HCT116 (cell line): ENCODE results near the gene MBP. TPM values are rescaled to one million over a fixed set of nuclear protein-coding genes. Genes with fewer than 3 reads are reported as not detected.

Experiments
- ATAC-seq: fragments of 200-7000 bp; cut with Tn5 transposase; 2 replicates; pipeline ENCODE4 v1.9.1; 2020; ENCODE audit warnings: mild to moderate bottlenecking, moderate library complexity
- BruUV-seq: library from RNA; stranded (reverse); fragments of 400-500 nt; replicated peaks from 2 replicates; lab custom pipeline; 2021; lab: Mats Ljungman, UMichigan
- CTCF ChIA-PET: fragments of 300-600 bp; sonication (Branson Sonifier 250); formaldehyde crosslinking; loops from one replicate; lab custom pipeline; 2021; ENCODE audit warnings: antibody characterized with exemption; lab: Charles Lee
- POLR2A ChIA-PET: fragments of 300-600, 350-600 bp; sonication (Branson Sonifier 250); formaldehyde crosslinking; loops from one replicate; lab custom pipeline; 2021; ENCODE audit warnings: antibody characterized with exemption; lab: Charles Lee
- RAD21 ChIA-PET, 2 experiments: fragments of 300-600 bp; sonication (Branson Sonifier 250); formaldehyde crosslinking; loops; one replicate each; lab custom pipeline; 2023; ENCODE audit warnings: low total read pairs in 2 of 2; ENCODE audit not compliant: uncharacterized antibody in 2 of 2, unreplicated experiment in 2 of 2, low non-redundant PET in 1 of 2; lab: Charles Lee
- DNase-seq: peaks from one replicate; pipeline ENCODE4 v3.0.0-alpha.2; 2010; ENCODE audit warnings: low read depth, low spot score
- H2AFZ ChIP-seq: fragments of 200-600 bp; shearing (Covaris generic), sonication (generic); 2 replicates; pipeline ENCODE4 v1.6.1; 2017; ENCODE audit warnings: low read depth, mixed run types, mixed read lengths, antibody characterized with exemption, low read length; ENCODE audit not compliant: poor library complexity, severe bottlenecking
- H3K27ac ChIP-seq: 2 replicates; pipeline ENCODE4 v1.5.1; 2012; ENCODE audit warnings: low read depth, low read length
- H3K27me3 ChIP-seq: fragments of 200-600 bp; sonication (generic); 2 replicates; pipeline ENCODE4 v1.6.1; 2016; ENCODE audit warnings: mixed run types, low read length, mixed read lengths; ENCODE audit not compliant: insufficient read depth
- H3K36me3 ChIP-seq, 2 experiments: fragments of 200-500 bp in 1 of 2; fragments of 200-600 bp in 1 of 2; sonication (Bioruptor generic) in 1 of 2; sonication (generic) in 1 of 2; 2 replicates each; pipeline versions ENCODE4 v1.5.1 to v1.6.1; 2014 to 2016; ENCODE audit warnings: low read length in 2 of 2, inconsistent platforms in 1 of 2, mixed read lengths in 1 of 2, mixed run types in 1 of 2; ENCODE audit not compliant: insufficient read depth in 2 of 2, control insufficient read depth in 1 of 2
- H3K4me1 ChIP-seq, 2 experiments: fragments of 200-600 bp in 1 of 2; sonication (generic) in 1 of 2; 2 replicates each; pipeline versions ENCODE4 v1.5.1 to v1.6.1; 2012 to 2017; ENCODE audit warnings: low read length in 2 of 2, inconsistent platforms in 1 of 2, mild to moderate bottlenecking in 1 of 2, mixed read lengths in 1 of 2, mixed run types in 1 of 2, moderate library complexity in 1 of 2; ENCODE audit not compliant: insufficient read depth in 2 of 2, control insufficient read depth in 1 of 2
- H3K4me2 ChIP-seq: fragments of 200-600 bp; sonication (generic); 2 replicates; pipeline ENCODE4 v1.6.1; 2017; ENCODE audit warnings: mixed run types, low read length, mixed read lengths
- H3K4me3 ChIP-seq, 2 experiments: fragments of 200-600 bp in 1 of 2; sonication (generic) in 1 of 2; replicated peaks in 1 of 2; 2 replicates each; pipeline ENCODE4 v1.5.1; 2011 to 2016; ENCODE audit warnings: low read length in 2 of 2, control low read depth in 1 of 2, low read depth in 1 of 2, mild to moderate bottlenecking in 1 of 2, mixed read lengths in 1 of 2, mixed run types in 1 of 2
- H3K79me2 ChIP-seq: fragments of 200-600 bp; sonication (generic); 2 replicates; pipeline ENCODE4 v1.6.1; 2017; ENCODE audit warnings: mild to moderate bottlenecking, mixed run types, low read length, moderate library complexity, mixed read lengths; ENCODE audit not compliant: insufficient read depth
- H3K9ac ChIP-seq: fragments of 200-600 bp; sonication (generic); 2 replicates; pipeline ENCODE4 v1.6.1; 2016; ENCODE audit warnings: low read length, mixed read lengths
- H3K9me2 ChIP-seq: fragments of 200-600 bp; sonication (generic), shearing (Covaris generic); 2 replicates; pipeline ENCODE4 v1.6.1; 2017; ENCODE audit warnings: mixed run types, mild to moderate bottlenecking, moderate library complexity; ENCODE audit not compliant: insufficient read depth
- H3K9me3 ChIP-seq, 2 experiments: fragments of 200-500 bp in 1 of 2; fragments of 200-600 bp in 1 of 2; sonication (Bioruptor generic) in 1 of 2; sonication (generic) in 1 of 2; 2 replicates each; pipeline ENCODE4 v1.6.1; 2014 to 2017; ENCODE audit warnings: low read length in 2 of 2, mixed read lengths in 2 of 2, inconsistent platforms in 1 of 2, low read depth in 1 of 2, mild to moderate bottlenecking in 1 of 2, mixed run types in 1 of 2, moderate library complexity in 1 of 2; ENCODE audit not compliant: control insufficient read depth in 1 of 2, insufficient read depth in 1 of 2
- H4K20me1 ChIP-seq: fragments of 200-600 bp; sonication (generic), shearing (Covaris generic); 2 replicates; pipeline ENCODE4 v1.6.1; 2017; ENCODE audit warnings: mixed run types, mild to moderate bottlenecking, moderate library complexity; ENCODE audit not compliant: insufficient read depth
- CBX3 ChIP-seq: IDR thresholded peaks from 2 replicates; pipeline ENCODE4 v1.6.1; 2012; ENCODE audit warnings: low read depth
- CEBPB ChIP-seq: IDR thresholded peaks from 2 replicates; pipeline ENCODE4 v1.6.1; 2012; ENCODE audit warnings: low read depth
- ELF1 ChIP-seq: IDR thresholded peaks from 2 replicates; pipeline ENCODE4 v1.6.1; 2012; ENCODE audit warnings: low read depth, borderline replicate concordance
- EZH2 ChIP-seq: fragments of 200-600 bp; sonication (generic); IDR thresholded peaks from 2 replicates; pipeline ENCODE4 v1.6.1; 2017; ENCODE audit warnings: antibody characterized with exemption, mixed run types
- EZH2phosphoT487 ChIP-seq: fragments of 200-600 bp; IDR thresholded peaks from 2 replicates; pipeline ENCODE4 v1.6.1; 2018; ENCODE audit warnings: antibody characterized with exemption, borderline replicate concordance
- FOSL1 ChIP-seq: IDR thresholded peaks from 2 replicates; pipeline ENCODE4 v1.6.1; 2012; ENCODE audit warnings: low read depth
- JUND ChIP-seq: IDR thresholded peaks from 2 replicates; pipeline ENCODE4 v1.6.1; 2012
- POLR2A ChIP-seq: IDR thresholded peaks from 2 replicates; pipeline ENCODE4 v1.7.0; 2011; ENCODE audit warnings: borderline replicate concordance; ENCODE audit not compliant: insufficient read depth, insufficient read length; ENCODE audit errors: extremely low read depth
- RAD21 ChIP-seq: IDR thresholded peaks from 2 replicates; pipeline ENCODE4 v1.6.1; 2012; ENCODE audit warnings: low read depth, mild to moderate bottlenecking
- SIN3A ChIP-seq: IDR thresholded peaks from 2 replicates; pipeline ENCODE4 v1.6.1; 2012; ENCODE audit warnings: low read depth
- SP1 ChIP-seq: IDR thresholded peaks from 2 replicates; pipeline ENCODE4 v1.6.1; 2012; ENCODE audit warnings: low read depth
- SRF ChIP-seq: IDR thresholded peaks from 2 replicates; pipeline ENCODE4 v1.6.1; 2012; ENCODE audit warnings: low read depth
- TCF7L2 ChIP-seq: IDR thresholded peaks from 2 replicates; pipeline ENCODE4 v1.7.0; 2011; ENCODE audit warnings: borderline replicate concordance, inconsistent platforms; ENCODE audit not compliant: insufficient read depth, insufficient read length; ENCODE audit errors: extremely low read depth
- YY1 ChIP-seq: IDR thresholded peaks from 2 replicates; pipeline ENCODE4 v1.6.1; 2011; ENCODE audit warnings: low read length, low read depth, moderate library complexity, mild to moderate bottlenecking; ENCODE audit not compliant: insufficient replicate concordance; ENCODE audit errors: extremely low read depth
- ZNF274 ChIP-seq: fragments of 200-500 bp; sonication (Bioruptor generic); IDR thresholded peaks from 2 replicates; pipeline ENCODE4 v1.6.1; 2014; ENCODE audit warnings: mild to moderate bottlenecking, low read depth, low read length, inconsistent platforms
- intact Hi-C: fragments of 100-400 bp; cut with micrococcal nuclease; formaldehyde crosslinking; loops from 2 replicates; pipeline ENCODE4 v1.10.0; 2022
- total RNA-seq: library from RNA; stranded (reverse); gene quantifications from one replicate; pipeline ENCODE4 v1.2.1, GENCODE V29; 2021; ENCODE audit not compliant: unreplicated experiment
- TF ChIP-seq, protein P1 (sequence below): IDR thresholded peaks from 2 replicates; pipeline ENCODE4 v1.6.1; 2011; ENCODE audit warnings: mild to moderate bottlenecking, low read length, moderate library complexity; ENCODE audit not compliant: insufficient replicate concordance; ENCODE audit errors: extremely low read depth
- TF ChIP-seq, protein P2 (sequence below): IDR thresholded peaks from 2 replicates; pipeline ENCODE4 v1.6.1; 2012

Gene MBP
- total RNA-seq, 1 experiment from 2014 or later, result 34.9 TPM

DNA sequence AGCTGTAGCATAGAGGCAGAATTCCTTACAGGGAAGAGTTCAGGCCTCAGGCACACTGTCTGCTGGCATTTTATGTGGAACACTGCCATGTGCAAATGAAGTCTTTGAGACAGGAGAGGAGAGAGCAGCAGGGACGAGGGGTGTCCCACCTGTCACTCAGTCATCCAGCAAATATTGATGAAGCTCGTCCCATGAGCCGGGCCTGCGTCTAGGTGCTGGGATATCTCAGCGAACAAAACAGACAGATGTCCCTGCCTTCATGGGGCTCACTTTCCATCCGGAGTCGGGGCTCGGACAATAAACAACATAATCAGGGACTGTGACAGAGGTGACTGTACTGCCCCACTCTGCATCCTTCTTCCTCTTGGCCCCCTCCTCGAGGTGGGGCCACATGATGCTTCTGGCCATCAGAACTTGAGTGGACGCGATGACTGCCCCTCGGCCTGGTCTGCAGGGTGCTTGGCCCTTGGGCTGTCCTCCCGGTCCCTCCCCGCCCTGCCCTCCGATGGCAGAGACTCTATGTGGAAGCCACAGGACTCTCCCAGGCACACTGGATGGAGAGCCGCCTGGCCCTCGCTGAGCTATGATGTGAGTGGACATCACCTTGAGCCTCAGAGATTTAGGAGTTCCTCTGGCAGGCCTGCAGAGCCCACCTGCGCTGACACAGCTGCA lies 78.8 kb downstream of the MBP start:
- Histone ChIP-seq H3K27ac (no peak overlapping the region), H3K9ac (no peak overlapping the region), H3K27me3 (no peaks in the 10 kb centered on the region), H4K20me1 (no peaks in the 10 kb centered on the region), H3K4me1 (peaks cover 0 to 5% of the 10 kb centered on the region in 2 experiments; a peak in 1 of 4 replicates), H3K36me3 (no peaks in the 10 kb centered on the region), H3K4me2 (no peak overlapping the region), H3K9me2 (no peaks in the 10 kb centered on the region), H3K79me2 (peaks cover 12% of the 10 kb centered on the region; the same call in 1 of the 2 replicates), H3K9me3 (no peaks in the 10 kb centered on the region), H2AFZ (no peak overlapping the region), H3K4me3 (no peak overlapping the region)
- ATAC-seq, result no peak
- intact Hi-C loops, result loop anchor here (10.0 kb wide), 1 partner anchor 49 kb away; no protein-coding TSS in a partner anchor
- DNase-seq, result no peak
- TF ChIP-seq POLR2A (no peak), ELF1 (no peak), SP1 (no peak), ZNF274 (no peak), SRF (no peak)
- TF ChIP-seq, protein P1, sequence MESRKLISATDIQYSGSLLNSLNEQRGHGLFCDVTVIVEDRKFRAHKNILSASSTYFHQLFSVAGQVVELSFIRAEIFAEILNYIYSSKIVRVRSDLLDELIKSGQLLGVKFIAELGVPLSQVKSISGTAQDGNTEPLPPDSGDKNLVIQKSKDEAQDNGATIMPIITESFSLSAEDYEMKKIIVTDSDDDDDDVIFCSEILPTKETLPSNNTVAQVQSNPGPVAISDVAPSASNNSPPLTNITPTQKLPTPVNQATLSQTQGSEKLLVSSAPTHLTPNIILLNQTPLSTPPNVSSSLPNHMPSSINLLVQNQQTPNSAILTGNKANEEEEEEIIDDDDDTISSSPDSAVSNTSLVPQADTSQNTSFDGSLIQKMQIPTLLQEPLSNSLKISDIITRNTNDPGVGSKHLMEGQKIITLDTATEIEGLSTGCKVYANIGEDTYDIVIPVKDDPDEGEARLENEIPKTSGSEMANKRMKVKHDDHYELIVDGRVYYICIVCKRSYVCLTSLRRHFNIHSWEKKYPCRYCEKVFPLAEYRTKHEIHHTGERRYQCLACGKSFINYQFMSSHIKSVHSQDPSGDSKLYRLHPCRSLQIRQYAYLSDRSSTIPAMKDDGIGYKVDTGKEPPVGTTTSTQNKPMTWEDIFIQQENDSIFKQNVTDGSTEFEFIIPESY, result no peak
- BruUV-seq, result no TSS peak
- POLR2A ChIA-PET, result no interaction called here
- RAD21 ChIA-PET, result no interaction called here
- CTCF ChIA-PET, result no interaction called here

DNA sequence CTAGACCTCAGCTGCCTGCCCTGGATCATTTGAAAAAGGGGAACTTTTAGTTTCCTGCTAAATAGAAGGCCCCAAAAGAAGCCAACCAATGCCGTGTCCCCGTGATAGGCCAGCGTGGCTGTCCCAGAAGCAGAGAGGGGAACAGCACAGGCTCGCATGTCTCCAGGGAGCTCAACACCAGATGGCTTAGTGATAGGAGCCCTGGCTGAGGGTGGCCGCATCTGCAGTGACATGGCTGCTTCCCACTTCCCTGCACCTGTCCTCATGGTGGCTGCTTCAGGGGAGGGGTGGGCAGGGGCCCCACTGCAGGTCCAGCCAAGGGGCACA lies 79.6 kb downstream of the MBP start:
- DNase-seq (no peak), ATAC-seq (no peak)
- H3K79me2 ChIP-seq, result peaks cover 4% of the 10 kb centered on the region; the same call in 1 of the 2 replicates
- no peak overlapping the region for H3K4me2 ChIP-seq
- H3K4me3 ChIP-seq, result no peak overlapping the region
- BruUV-seq, result no TSS peak
- H4K20me1 ChIP-seq, result no peaks in the 10 kb centered on the region
- no peaks in the 10 kb centered on the region for H3K36me3 ChIP-seq
- ChIA-PET CTCF (no interaction called here), RAD21 (no interaction called here), POLR2A (no interaction called here)
- H3K4me1 ChIP-seq, result peaks cover 0 to 5% of the 10 kb centered on the region in 2 experiments; a peak in 1 of 4 replicates
- H3K9ac ChIP-seq, result no peak overlapping the region
- H3K27ac ChIP-seq, result no peak overlapping the region
- no peaks in the 10 kb centered on the region for H3K9me3 ChIP-seq
- intact Hi-C loops, result loop anchor here (10.0 kb wide), 1 partner anchor 48 kb away; no protein-coding TSS in a partner anchor
- no peaks in the 10 kb centered on the region for H3K9me2 ChIP-seq
- no peaks in the 10 kb centered on the region for H3K27me3 ChIP-seq
- no peak overlapping the region for H2AFZ ChIP-seq
- TF ChIP-seq TCF7L2, result no peak
- TF ChIP-seq EZH2phosphoT487, result no peak
- TF ChIP-seq, protein P1, result no peak
- TF ChIP-seq, protein P2, sequence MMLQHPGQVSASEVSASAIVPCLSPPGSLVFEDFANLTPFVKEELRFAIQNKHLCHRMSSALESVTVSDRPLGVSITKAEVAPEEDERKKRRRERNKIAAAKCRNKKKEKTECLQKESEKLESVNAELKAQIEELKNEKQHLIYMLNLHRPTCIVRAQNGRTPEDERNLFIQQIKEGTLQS, result no peak
- no peak for TF ChIP-seq RAD21
- no peak for TF ChIP-seq SRF
- TF ChIP-seq CEBPB, result no peak
- TF ChIP-seq EZH2, result no peak
- TF ChIP-seq CBX3, result no peak
- no peak for TF ChIP-seq FOSL1
- no peak for TF ChIP-seq SIN3A
- no peak for TF ChIP-seq JUND
- no peak for TF ChIP-seq YY1
